ENCODE results near the gene MIA. TPM values are rescaled to one million over a fixed set of nuclear protein-coding genes. Genes with fewer than 3 reads are reported as not detected.
"Not testable (repeated sequence)": the region's sequence is repeated elsewhere in the genome, so short reads cannot be mapped to it uniquely, and the experiment has no call there.

Gene MIA
- total and polyA plus RNA-seq, 2 donors (not counting 1 experiment from before 2014, with no cell fraction given): 0.37 to 5.7 TPM

DNA sequence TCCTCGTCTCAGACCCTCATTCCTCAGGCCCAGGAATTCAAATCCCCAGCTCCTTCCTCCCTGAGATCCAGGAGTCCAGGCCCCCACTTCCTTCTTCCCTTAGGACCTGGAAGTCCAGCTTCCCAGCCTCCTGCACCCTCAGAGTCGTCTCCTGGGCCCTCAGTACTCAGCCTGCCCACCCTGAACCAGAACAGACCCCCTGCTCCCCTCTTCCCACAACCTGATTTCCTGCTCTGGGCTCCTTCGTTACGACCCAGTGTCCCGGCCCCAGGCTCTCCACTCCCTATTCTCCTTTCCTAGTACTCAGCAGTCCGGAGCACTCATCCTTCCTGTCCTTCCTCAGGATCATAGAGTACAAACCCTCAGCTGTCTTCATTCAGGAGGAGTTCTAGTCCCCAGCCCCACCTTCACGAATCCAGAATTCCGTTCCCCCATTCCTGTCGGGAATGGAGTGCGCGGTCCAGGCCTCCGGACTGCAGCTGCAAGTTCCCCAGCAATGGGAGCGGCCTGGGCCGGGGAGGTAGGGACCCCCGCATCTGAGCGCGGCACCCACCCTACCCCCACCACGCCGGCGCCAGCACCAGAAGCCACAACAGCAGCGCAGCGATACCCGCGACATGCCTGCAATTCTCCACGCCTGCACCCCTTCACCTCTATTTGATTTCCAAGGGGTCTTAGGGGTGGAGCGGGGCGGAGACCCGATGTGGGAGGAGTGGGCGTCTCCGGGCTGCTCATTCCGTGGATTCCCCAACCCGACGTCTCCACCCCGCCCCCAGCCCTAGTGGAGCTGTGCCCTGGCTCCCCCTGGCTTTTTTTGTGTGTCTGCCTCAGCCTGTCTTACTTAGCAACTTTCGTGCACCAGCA, 36.4 kb downstream of the MIA start:
- no peak for TF ChIP-seq EZH2 (IDR thresholded peaks at IDR 0.05; ENCODE audit: borderline replicate concordance, insufficient read depth, low read depth, low read length, poor library complexity, severe bottlenecking)
- TF ChIP-seq, protein P1, sequence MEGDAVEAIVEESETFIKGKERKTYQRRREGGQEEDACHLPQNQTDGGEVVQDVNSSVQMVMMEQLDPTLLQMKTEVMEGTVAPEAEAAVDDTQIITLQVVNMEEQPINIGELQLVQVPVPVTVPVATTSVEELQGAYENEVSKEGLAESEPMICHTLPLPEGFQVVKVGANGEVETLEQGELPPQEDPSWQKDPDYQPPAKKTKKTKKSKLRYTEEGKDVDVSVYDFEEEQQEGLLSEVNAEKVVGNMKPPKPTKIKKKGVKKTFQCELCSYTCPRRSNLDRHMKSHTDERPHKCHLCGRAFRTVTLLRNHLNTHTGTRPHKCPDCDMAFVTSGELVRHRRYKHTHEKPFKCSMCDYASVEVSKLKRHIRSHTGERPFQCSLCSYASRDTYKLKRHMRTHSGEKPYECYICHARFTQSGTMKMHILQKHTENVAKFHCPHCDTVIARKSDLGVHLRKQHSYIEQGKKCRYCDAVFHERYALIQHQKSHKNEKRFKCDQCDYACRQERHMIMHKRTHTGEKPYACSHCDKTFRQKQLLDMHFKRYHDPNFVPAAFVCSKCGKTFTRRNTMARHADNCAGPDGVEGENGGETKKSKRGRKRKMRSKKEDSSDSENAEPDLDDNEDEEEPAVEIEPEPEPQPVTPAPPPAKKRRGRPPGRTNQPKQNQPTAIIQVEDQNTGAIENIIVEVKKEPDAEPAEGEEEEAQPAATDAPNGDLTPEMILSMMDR (IDR thresholded peaks at IDR 0.05): peak; percentile 25
- H3K9me3 ChIP-seq (ENCODE audit: control extremely low read depth in 1 of 3, control insufficient read depth in 2 of 3, insufficient read depth in 1 of 3, low read length in 2 of 3): no peaks in the 10 kb centered on the region
- H3K27ac Mint-ChIP-seq: peak overlapping the region; percentile 72
- H3K79me2 ChIP-seq (ENCODE audit: control insufficient read depth, insufficient read depth, low read length): peaks cover 29% of the 10 kb centered on the region
- H3K4me1 Mint-ChIP-seq: peaks cover 45% of the 10 kb centered on the region
- H3K4me3 Mint-ChIP-seq: peak overlapping the region; percentile 97
- H2AFZ ChIP-seq (ENCODE audit: insufficient read depth, low read depth, low read length, poor library complexity, severe bottlenecking): peak overlapping the region; percentile 65
- peak overlapping the region; percentile 78 for H3K4me2 ChIP-seq (replicated peaks; ENCODE audit: low read depth, low read length, poor library complexity, severe bottlenecking)
- H3K4me1 ChIP-seq (ENCODE audit: control insufficient read depth in 2 of 2, insufficient read depth in 2 of 2, low read length in 2 of 2): peaks cover 17 to 37% of the 10 kb centered on the region in 2 donors
- CTCF ChIA-PET: interaction anchor here (0.8 to 1.8 kb wide), 4 partner anchors 8 to 149 kb away, joined by 3 to 7 read pairs (median 5); no protein-coding TSS in a partner anchor
- no peak overlapping the region for H3K27ac ChIP-seq (ENCODE audit: low read length in 2 of 2)
- peak; percentile 11 for ATAC-seq (ENCODE audit: low read depth)
- H3K9me3 Mint-ChIP-seq (ENCODE audit: insufficient read depth): no peaks in the 10 kb centered on the region
- peak; percentile 69 for DNase-seq
- POLR2A ChIA-PET: interaction anchor here (0.5 to 1.4 kb wide), 3 partner anchors 34 to 286 kb away, joined by 4 to 5 read pairs (median 4); partner anchors contain the start of genes ACTMAP, RAB4B and SNRPA
- peaks cover 0 to 32% of the 10 kb centered on the region in 2 experiments for H3K36me3 ChIP-seq (replicated peaks in 1 of 2; ENCODE audit: control extremely low read depth in 1 of 2, control insufficient read depth in 1 of 2, extremely low read depth in 1 of 2, insufficient read depth in 2 of 2, low read length in 1 of 2)
- H3K4me3 ChIP-seq (ENCODE audit: control extremely low read depth in 1 of 5, extremely low read depth in 1 of 5, insufficient read depth in 1 of 5, low read depth in 2 of 5, low read length in 4 of 5): peak overlapping the region in 4 of 5 experiments; percentile 47 to 64 (median 56)
- intact Hi-C loops (cut with micrococcal nuclease): loop anchor here (2.0 kb wide), 1 partner anchor 13 kb away; the partner anchor contains the start of gene EGLN2
- no peaks in the 10 kb centered on the region for H3K27me3 Mint-ChIP-seq
- no peaks in the 10 kb centered on the region for H3K27me3 ChIP-seq (replicated peaks in 1 of 4; ENCODE audit: control extremely low read depth in 1 of 4, control insufficient read depth in 3 of 4, insufficient read depth in 4 of 4, low read length in 3 of 4)
- H3K9ac ChIP-seq (ENCODE audit: low read length): peak overlapping the region; percentile 62
- H4K20me1 ChIP-seq (ENCODE audit: control insufficient read depth, insufficient read depth, low read length, poor library complexity, severe bottlenecking): peaks cover 34% of the 10 kb centered on the region
- WGBS (ENCODE audit: insufficient coverage): 6% methylated on average over 15 of the region's 35 CpGs

DNA sequence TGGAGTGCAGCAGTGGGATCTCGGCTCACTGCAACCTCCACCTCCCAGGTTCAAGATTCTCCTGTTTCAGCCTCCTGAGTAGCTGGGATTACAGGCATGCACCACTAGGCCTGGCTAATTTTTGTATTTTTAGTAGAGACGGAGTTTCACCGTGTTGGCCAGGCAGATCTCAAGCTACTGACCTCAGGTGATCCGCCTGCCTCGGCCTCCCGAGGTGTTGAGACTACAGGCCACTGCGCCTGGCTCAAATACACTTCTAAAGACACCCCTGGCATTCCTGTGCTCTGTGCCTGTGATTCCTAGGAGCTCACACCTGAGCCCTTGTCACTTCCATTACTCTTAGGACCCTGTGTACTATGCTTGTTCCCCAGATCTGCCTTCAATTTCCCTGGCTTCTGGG, 37.2 kb downstream of the MIA start:
- CTCF ChIA-PET: interaction anchor here (1.1 to 1.8 kb wide), 2 partner anchors 91 to 149 kb away, joined by 3 to 5 read pairs; no protein-coding TSS in a partner anchor
- not testable (repeated sequence) for H3K9ac ChIP-seq (ENCODE audit: low read length); H3K4me3 ChIP-seq (ENCODE audit: control extremely low read depth in 1 of 5, extremely low read depth in 1 of 5, insufficient read depth in 1 of 5, low read depth in 2 of 5, low read length in 4 of 5); DNase-seq; H2AFZ ChIP-seq (ENCODE audit: insufficient read depth, low read depth, low read length, poor library complexity, severe bottlenecking); ATAC-seq (ENCODE audit: low read depth); H3K27ac ChIP-seq (ENCODE audit: low read length in 2 of 2); H3K9me3 ChIP-seq (ENCODE audit: control extremely low read depth in 1 of 3, control insufficient read depth in 2 of 3, insufficient read depth in 1 of 3, low read length in 2 of 3); H3K9me3 Mint-ChIP-seq (ENCODE audit: insufficient read depth); H3K27me3 Mint-ChIP-seq; H3K27me3 ChIP-seq (replicated peaks in 1 of 4; ENCODE audit: control extremely low read depth in 1 of 4, control insufficient read depth in 3 of 4, insufficient read depth in 4 of 4, low read length in 3 of 4)
- peak overlapping the region; percentile 78 for H3K4me2 ChIP-seq (replicated peaks; ENCODE audit: low read depth, low read length, poor library complexity, severe bottlenecking)
- peaks cover 20% of the 10 kb centered on the region for H3K79me2 ChIP-seq (ENCODE audit: control insufficient read depth, insufficient read depth, low read length)
- H3K36me3 ChIP-seq (replicated peaks in 1 of 2; ENCODE audit: control extremely low read depth in 1 of 2, control insufficient read depth in 1 of 2, extremely low read depth in 1 of 2, insufficient read depth in 2 of 2, low read length in 1 of 2): peaks cover 0 to 23% of the 10 kb centered on the region in 2 experiments
- POLR2A ChIA-PET: interaction anchor here (0.7 to 1.1 kb wide), 2 partner anchors 19 to 62 kb away, joined by 4 to 5 read pairs; partner anchors contain the start of genes ACTMAP and SNRPA
- Mint-ChIP-seq H3K4me3 (peak overlapping the region; percentile 97), H3K27ac (peak overlapping the region; percentile 72), H3K4me1 (peaks cover 36% of the 10 kb centered on the region)
- 97% methylated on average over 6 of the region's 7 CpGs for WGBS (ENCODE audit: insufficient coverage)
- peaks cover 11 to 33% of the 10 kb centered on the region in 2 donors for H3K4me1 ChIP-seq (ENCODE audit: control insufficient read depth in 2 of 2, insufficient read depth in 2 of 2, low read length in 2 of 2)
- peaks cover 25% of the 10 kb centered on the region for H4K20me1 ChIP-seq (ENCODE audit: control insufficient read depth, insufficient read depth, low read length, poor library complexity, severe bottlenecking)
- intact Hi-C loops (cut with micrococcal nuclease): loop anchor here (2.0 kb wide), 1 partner anchor 14 kb away; the partner anchor contains the start of gene EGLN2
